H1 (cell line): ENCODE results near the gene SOX1. TPM values are rescaled to one million over a fixed set of nuclear protein-coding genes. Genes with fewer than 3 reads are reported as not detected.

Experiments
- ATF3 ChIP-seq: IDR thresholded peaks from 2 replicates; pipeline ENCODE4 v1.6.1; 2011; ENCODE audit warnings: low read depth, mild to moderate bottlenecking, low read length; ENCODE audit not compliant: insufficient read depth
- BACH1 ChIP-seq: IDR thresholded peaks from 2 replicates; pipeline ENCODE4 v1.6.1; 2012; ENCODE audit warnings: low read length, improper control_type of control experiment
- BCL11A ChIP-seq, 2 experiments: IDR thresholded peaks; one replicate each; pipeline ENCODE4 v1.6.1; 2011; ENCODE audit warnings: low read depth in 2 of 2, low read length in 2 of 2, mild to moderate bottlenecking in 2 of 2
- BRCA1 ChIP-seq: IDR thresholded peaks from 2 replicates; pipeline ENCODE4 v1.6.1; 2012; ENCODE audit warnings: low read depth, low read length, improper control_type of control experiment
- CBX5 ChIP-seq: fragments of 300-800, 300-1000 bp; sonication (generic); IDR thresholded peaks from 2 replicates; pipeline ENCODE4 v1.7.1; 2016; ENCODE audit warnings: antibody characterized with exemption, low read length, low read depth
- CBX8 ChIP-seq: fragments of 300-800, 300-1000 bp; sonication (generic); IDR thresholded peaks from 2 replicates; pipeline ENCODE4 v1.7.1; 2016; ENCODE audit warnings: low read depth, low read length, borderline replicate concordance
- CHD2 ChIP-seq: IDR thresholded peaks from 2 replicates; pipeline ENCODE4 v1.6.1; 2012; ENCODE audit warnings: low read length, improper control_type of control experiment
- CTCF ChIP-seq, 3 experiments: IDR thresholded peaks; 1 replicate in 2 of 3; 2 replicates in 1 of 3; pipeline versions ENCODE4 v1.5.1 to v1.6.1; 2011; ENCODE audit warnings: low read length in 3 of 3, mild to moderate bottlenecking in 3 of 3, inconsistent platforms in 2 of 3, low read depth in 1 of 3, moderate library complexity in 1 of 3; ENCODE audit not compliant: insufficient read depth in 1 of 3; ENCODE audit errors: control extremely low read depth in 1 of 3
- HDAC6 ChIP-seq: IDR thresholded peaks from one replicate; pipeline ENCODE4 v1.7.1; 2012; ENCODE audit warnings: low read depth, mild to moderate bottlenecking, inconsistent platforms, low read length, moderate library complexity
- JUND ChIP-seq: IDR thresholded peaks from 2 replicates; pipeline ENCODE4 v1.6.1; 2011; ENCODE audit warnings: mild to moderate bottlenecking, improper control_type of control experiment, low read length
- KDM5A ChIP-seq: fragments of 200-600 bp; IDR thresholded peaks from 2 replicates; pipeline ENCODE4 v1.7.1; 2012; ENCODE audit warnings: mild to moderate bottlenecking, low read length, inconsistent platforms, mixed read lengths
- MAFK ChIP-seq: IDR thresholded peaks from 2 replicates; pipeline ENCODE4 v1.6.1; 2012; ENCODE audit warnings: low read depth, mild to moderate bottlenecking, improper control_type of control experiment, low read length
- SAP30 ChIP-seq: fragments of 300-600 bp; sonication (generic); IDR thresholded peaks from 2 replicates; pipeline ENCODE4 v1.7.1; 2012; ENCODE audit warnings: low read length, moderate library complexity, mild to moderate bottlenecking, inconsistent platforms; ENCODE audit not compliant: insufficient read depth, insufficient replicate concordance
- SUZ12 ChIP-seq: fragments of 200-600 bp; sonication (generic); IDR thresholded peaks from 2 replicates; pipeline ENCODE4 v1.6.1; 2012; ENCODE audit warnings: mild to moderate bottlenecking, inconsistent platforms, low read length, moderate library complexity, mixed read lengths
- TAF1 ChIP-seq: IDR thresholded peaks from 2 replicates; pipeline ENCODE4 v1.6.1; 2011; ENCODE audit warnings: mild to moderate bottlenecking, low read depth, low read length
- ZNF274 ChIP-seq: IDR thresholded peaks from 2 replicates; pipeline ENCODE4 v1.7.0; 2012; ENCODE audit warnings: low read length, borderline replicate concordance; ENCODE audit errors: extremely low read depth
- polyA plus RNA-seq, 7 experiments: library from polyadenylated mRNA; depleted of rRNA in 3 of 7; stranded (reverse) in 5 of 7; unstranded in 2 of 7; fragments of >200 nt in 5 of 7; fragments of 200-250 nt in 2 of 7; gene quantifications; 1 replicate in 5 of 7; 2 replicates in 1 of 7; 4 replicates in 1 of 7; pipeline versions ENCODE4 v1.2.1 to v1.2.3, GENCODE V29; 2011 to 2013; ENCODE audit warnings: missing spikeins in 2 of 7, mixed read lengths in 2 of 7
- total RNA-seq: library from RNA; stranded (reverse); fragmentation: NEBNext Ultra II Directional; extraction: Animal tissue kit (Norgen Biotek cat#: 25700); gene quantifications from 2 replicates; pipeline ENCODE4 v1.2.1, GENCODE V29; 2021

SOX1 gene
- total and polyA plus RNA-seq, 2 of the 8 experiments (the other 6 are each of a cell fraction or from before 2014, with no cell fraction given) = 0.03 to 0.09 TPM

GRCh38 chr13:112071723-112072533, 5.0 kb downstream of the SOX1 start (continued):
- no peak for TF ChIP-seq JUND
- TF ChIP-seq SAP30 = no peak
- no peak for TF ChIP-seq MAFK
- TF ChIP-seq TAF1 = no peak
- TF ChIP-seq HDAC6 = no peak
- 0 out of 2 replicates have a peak, but pooled peaks have one; percentile 58 for TF ChIP-seq CBX8
- no peak for TF ChIP-seq CHD2
- no peak for TF ChIP-seq CTCF (IDR thresholded peaks at IDR 0.05; ENCODE audit: control extremely low read depth in 1 of 3, insufficient read depth in 1 of 3, low read depth in 1 of 3, low read length in 3 of 3)
- TF ChIP-seq BACH1 = no peak; the same call in 1 of the 2 replicates
- TF ChIP-seq ZNF274 = no peak
- TF ChIP-seq SUZ12 = peak; percentile 76
- no peak for TF ChIP-seq BCL11A (IDR thresholded peaks at IDR 0.05; ENCODE audit: low read depth in 2 of 2, low read length in 2 of 2)
- TF ChIP-seq BRCA1 = no peak
- TF ChIP-seq KDM5A = no peak
- TF ChIP-seq CBX5 = no peak
- TF ChIP-seq ATF3 = no peak
